ENCODE measurements around the gene ZNF668. TPM values are rescaled to one million over a fixed set of nuclear protein-coding genes. Genes with fewer than 3 reads are reported as not detected.
A peak's percentile ranks its signal among the peaks of the same experiment; 100 is the strongest.

ZNF668 gene
- total and polyA plus RNA-seq, 2 of the 13 experiments (the other 11 are each of a cell fraction or from before 2014, with no cell fraction given): 3.8 to 9.8 TPM

DNA sequence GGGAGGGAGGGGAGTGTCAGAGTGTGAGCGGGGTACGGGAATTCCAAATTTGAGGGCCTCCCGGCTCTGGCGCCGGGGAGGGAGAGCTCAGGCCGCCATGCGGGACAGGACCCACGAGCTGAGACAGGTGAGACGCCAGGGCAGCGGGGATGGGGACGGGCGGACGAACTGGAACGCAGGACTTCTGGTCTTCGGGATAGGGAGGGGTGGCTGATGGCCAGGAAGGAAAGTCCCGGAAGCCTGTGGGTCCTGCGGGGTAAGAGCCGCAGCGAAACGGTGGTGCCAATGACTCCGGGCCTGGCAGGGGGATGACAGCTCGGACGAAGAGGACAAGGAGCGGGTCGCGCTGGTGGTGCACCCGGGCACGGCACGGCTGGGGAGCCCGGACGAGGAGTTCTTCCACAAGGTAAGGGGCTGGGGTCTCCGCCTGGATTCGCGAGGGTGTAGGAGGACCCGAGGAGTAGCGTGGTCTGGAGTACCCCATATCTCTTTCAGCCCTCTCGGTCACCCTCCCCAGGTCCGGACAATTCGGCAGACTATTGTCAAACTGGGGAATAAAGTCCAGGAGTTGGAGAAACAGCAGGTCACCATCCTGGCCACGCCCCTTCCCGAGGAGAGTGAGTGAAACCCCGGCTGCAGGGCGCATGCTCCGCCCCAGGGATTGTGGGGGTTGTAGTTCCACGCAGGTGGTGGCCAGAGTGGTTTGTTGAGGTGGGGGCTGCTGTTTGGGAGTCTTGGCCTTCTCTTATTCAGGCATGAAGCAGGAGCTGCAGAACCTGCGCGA, 40.1 kb downstream of the ZNF668 start (continued):
- TF ChIP-seq, protein P1, sequence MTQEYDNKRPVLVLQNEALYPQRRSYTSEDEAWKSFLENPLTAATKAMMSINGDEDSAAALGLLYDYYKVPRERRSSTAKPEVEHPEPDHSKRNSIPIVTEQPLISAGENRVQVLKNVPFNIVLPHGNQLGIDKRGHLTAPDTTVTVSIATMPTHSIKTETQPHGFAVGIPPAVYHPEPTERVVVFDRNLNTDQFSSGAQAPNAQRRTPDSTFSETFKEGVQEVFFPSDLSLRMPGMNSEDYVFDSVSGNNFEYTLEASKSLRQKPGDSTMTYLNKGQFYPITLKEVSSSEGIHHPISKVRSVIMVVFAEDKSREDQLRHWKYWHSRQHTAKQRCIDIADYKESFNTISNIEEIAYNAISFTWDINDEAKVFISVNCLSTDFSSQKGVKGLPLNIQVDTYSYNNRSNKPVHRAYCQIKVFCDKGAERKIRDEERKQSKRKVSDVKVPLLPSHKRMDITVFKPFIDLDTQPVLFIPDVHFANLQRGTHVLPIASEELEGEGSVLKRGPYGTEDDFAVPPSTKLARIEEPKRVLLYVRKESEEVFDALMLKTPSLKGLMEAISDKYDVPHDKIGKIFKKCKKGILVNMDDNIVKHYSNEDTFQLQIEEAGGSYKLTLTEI (CRISPR knock-in tag; conservative IDR thresholded peaks at IDR 0.05): no peak
- TF ChIP-seq ZNF484 (CRISPR knock-in tag; IDR thresholded peaks at IDR 0.05; ENCODE audit: borderline replicate concordance, low read depth): 0 out of 2 replicates have a peak, but pooled peaks have one; percentile 38
- no peak for TF ChIP-seq PHF5A (CRISPR knock-in tag; IDR thresholded peaks at IDR 0.05; ENCODE audit: low read depth, unreplicated experiment)
- TF ChIP-seq, protein P2, sequence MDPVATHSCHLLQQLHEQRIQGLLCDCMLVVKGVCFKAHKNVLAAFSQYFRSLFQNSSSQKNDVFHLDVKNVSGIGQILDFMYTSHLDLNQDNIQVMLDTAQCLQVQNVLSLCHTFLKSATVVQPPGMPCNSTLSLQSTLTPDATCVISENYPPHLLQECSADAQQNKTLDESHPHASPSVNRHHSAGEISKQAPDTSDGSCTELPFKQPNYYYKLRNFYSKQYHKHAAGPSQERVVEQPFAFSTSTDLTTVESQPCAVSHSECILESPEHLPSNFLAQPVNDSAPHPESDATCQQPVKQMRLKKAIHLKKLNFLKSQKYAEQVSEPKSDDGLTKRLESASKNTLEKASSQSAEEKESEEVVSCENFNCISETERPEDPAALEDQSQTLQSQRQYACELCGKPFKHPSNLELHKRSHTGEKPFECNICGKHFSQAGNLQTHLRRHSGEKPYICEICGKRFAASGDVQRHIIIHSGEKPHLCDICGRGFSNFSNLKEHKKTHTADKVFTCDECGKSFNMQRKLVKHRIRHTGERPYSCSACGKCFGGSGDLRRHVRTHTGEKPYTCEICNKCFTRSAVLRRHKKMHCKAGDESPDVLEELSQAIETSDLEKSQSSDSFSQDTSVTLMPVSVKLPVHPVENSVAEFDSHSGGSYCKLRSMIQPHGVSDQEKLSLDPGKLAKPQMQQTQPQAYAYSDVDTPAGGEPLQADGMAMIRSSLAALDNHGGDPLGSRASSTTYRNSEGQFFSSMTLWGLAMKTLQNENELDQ (CRISPR knock-in tag; IDR thresholded peaks at IDR 0.05; ENCODE audit: borderline replicate concordance): peak; percentile 31; the same call in 1 of the 2 replicates
- peak; percentile 88 for TF ChIP-seq ZSCAN31 (CRISPR knock-in tag; IDR thresholded peaks at IDR 0.05; ENCODE audit: low read depth)
- TF ChIP-seq JUND (CRISPR knock-in tag; IDR thresholded peaks at IDR 0.05): no peak
- TF ChIP-seq, protein P3, sequence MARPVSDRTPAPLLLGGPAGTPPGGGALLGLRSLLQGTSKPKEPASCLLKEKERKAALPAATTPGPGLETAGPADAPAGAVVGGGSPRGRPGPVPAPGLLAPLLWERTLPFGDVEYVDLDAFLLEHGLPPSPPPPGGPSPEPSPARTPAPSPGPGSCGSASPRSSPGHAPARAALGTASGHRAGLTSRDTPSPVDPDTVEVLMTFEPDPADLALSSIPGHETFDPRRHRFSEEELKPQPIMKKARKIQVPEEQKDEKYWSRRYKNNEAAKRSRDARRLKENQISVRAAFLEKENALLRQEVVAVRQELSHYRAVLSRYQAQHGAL (CRISPR knock-in tag; IDR thresholded peaks at IDR 0.05; ENCODE audit: not compliant biosample characterization): no peak
- TF ChIP-seq BHLHE40 (IDR thresholded peaks at IDR 0.05; ENCODE audit: low read length): no peak
- peak; percentile 99 for TF ChIP-seq POLR2AphosphoS5 (IDR thresholded peaks at IDR 0.05; ENCODE audit: low read depth, low read length)
- TF ChIP-seq HMGA1 (CRISPR knock-in tag; conservative IDR thresholded peaks at IDR 0.05): no peak
- TF ChIP-seq FOXJ3 (CRISPR knock-in tag; IDR thresholded peaks at IDR 0.05; ENCODE audit: borderline replicate concordance): no peak
- TF ChIP-seq ERF (CRISPR knock-in tag; IDR thresholded peaks at IDR 0.05): peak; percentile 91; the same call in 1 of the 2 replicates
- peak; percentile 65; the same call in 1 of the 2 replicates for TF ChIP-seq RFXAP (CRISPR knock-in tag; IDR thresholded peaks at IDR 0.05; ENCODE audit: borderline replicate concordance)
- 0 out of 2 replicates have a peak, but pooled peaks have one; percentile 24 for TF ChIP-seq ZNF644 (CRISPR knock-in tag; IDR thresholded peaks at IDR 0.05; ENCODE audit: low read depth)
- peak; percentile 21; the same call in 1 of the 2 replicates for TF ChIP-seq RBAK (CRISPR knock-in tag; IDR thresholded peaks at IDR 0.05)
- 0 out of 2 replicates have a peak, but pooled peaks have one; percentile 54 for TF ChIP-seq ZNF296 (CRISPR knock-in tag; conservative IDR thresholded peaks at IDR 0.05)
- no peak for TF ChIP-seq NFIC (IDR thresholded peaks at IDR 0.05; ENCODE audit: low read length)
- TF ChIP-seq THAP11 (CRISPR knock-in tag; IDR thresholded peaks at IDR 0.05): peak; percentile 99
- TF ChIP-seq MEIS1 (CRISPR knock-in tag; IDR thresholded peaks at IDR 0.05; ENCODE audit: borderline replicate concordance): peak; percentile 15; the same call in 1 of the 2 replicates
- TF ChIP-seq, protein P4, sequence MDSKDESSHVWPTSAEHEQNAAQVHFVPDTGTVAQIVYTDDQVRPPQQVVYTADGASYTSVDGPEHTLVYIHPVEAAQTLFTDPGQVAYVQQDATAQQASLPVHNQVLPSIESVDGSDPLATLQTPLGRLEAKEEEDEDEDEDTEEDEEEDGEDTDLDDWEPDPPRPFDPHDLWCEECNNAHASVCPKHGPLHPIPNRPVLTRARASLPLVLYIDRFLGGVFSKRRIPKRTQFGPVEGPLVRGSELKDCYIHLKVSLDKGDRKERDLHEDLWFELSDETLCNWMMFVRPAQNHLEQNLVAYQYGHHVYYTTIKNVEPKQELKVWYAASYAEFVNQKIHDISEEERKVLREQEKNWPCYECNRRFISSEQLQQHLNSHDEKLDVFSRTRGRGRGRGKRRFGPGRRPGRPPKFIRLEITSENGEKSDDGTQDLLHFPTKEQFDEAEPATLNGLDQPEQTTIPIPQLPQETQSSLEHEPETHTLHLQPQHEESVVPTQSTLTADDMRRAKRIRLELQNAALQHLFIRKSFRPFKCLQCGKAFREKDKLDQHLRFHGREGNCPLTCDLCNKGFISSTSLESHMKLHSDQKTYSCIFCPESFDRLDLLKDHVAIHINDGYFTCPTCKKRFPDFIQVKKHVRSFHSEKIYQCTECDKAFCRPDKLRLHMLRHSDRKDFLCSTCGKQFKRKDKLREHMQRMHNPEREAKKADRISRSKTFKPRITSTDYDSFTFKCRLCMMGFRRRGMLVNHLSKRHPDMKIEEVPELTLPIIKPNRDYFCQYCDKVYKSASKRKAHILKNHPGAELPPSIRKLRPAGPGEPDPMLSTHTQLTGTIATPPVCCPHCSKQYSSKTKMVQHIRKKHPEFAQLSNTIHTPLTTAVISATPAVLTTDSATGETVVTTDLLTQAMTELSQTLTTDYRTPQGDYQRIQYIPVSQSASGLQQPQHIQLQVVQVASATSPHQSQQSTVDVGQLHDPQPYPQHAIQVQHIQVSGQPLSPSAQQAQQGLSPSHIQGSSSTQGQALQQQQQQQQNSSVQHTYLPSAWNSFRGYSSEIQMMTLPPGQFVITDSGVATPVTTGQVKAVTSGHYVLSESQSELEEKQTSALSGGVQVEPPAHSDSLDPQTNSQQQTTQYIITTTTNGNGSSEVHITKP (CRISPR knock-in tag; IDR thresholded peaks at IDR 0.05; ENCODE audit: low read depth): peak; percentile 31; the same call in 1 of the 2 replicates
- no peak for TF ChIP-seq ZBTB20 (CRISPR knock-in tag; IDR thresholded peaks at IDR 0.05; ENCODE audit: borderline replicate concordance, low read depth)

Data from HepG2 (cell line).